AG09319 (cell line): ENCODE results near the gene MRGPRG.
"Not testable (repeated sequence)": the region's sequence is repeated elsewhere in the genome, so short reads cannot be mapped to it uniquely, and the experiment has no call there.

Source experiments
- DNase-seq: peaks from one replicate; pipeline ENCODE4 v3.0.0-alpha.2; 2010; ENCODE audit warnings: low read depth; ENCODE audit errors: extremely low read depth
- TF ChIP-seq, protein P1 (sequence below): IDR thresholded peaks from 2 replicates; pipeline ENCODE4 v1.5.1; 2011; ENCODE audit warnings: low read depth, mild to moderate bottlenecking, inconsistent platforms, low read length, moderate library complexity

The MRGPRG gene

DNA sequence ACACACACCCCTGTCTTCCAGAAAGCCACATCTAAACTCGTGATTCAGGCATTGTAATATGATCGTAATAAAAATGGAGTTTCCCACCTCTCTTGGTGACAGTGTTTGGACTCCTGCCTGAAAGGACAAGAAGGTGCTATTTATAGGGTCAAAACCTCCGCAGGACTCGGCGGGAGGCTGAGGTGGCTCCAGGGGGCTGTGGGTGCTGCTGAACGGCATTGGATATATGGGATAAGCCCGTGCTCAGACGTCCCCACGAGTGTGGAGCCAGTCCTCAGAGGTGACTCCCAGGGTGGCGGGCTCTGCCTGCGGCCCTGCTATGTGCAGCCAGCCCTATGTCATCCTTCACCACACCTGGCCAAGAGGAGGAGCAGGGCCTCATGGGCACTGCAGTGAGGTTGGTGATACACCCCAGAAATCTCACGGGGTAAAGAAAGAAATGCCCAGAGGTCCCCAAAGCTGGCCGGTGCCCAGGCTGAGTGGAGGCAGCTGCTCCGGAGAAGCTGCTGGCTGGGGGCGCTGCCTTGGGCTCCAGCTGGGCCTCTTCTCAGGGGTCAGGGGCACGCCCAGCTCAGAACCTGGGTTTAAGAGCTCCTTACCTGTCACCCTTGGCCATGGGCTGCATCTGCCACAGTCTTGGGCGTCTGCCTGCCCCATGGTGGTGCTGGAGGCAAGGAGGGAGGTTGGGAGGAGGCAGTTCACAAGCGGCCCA is 48.4 kb downstream of the MRGPRG start:
- TF ChIP-seq, protein P1, sequence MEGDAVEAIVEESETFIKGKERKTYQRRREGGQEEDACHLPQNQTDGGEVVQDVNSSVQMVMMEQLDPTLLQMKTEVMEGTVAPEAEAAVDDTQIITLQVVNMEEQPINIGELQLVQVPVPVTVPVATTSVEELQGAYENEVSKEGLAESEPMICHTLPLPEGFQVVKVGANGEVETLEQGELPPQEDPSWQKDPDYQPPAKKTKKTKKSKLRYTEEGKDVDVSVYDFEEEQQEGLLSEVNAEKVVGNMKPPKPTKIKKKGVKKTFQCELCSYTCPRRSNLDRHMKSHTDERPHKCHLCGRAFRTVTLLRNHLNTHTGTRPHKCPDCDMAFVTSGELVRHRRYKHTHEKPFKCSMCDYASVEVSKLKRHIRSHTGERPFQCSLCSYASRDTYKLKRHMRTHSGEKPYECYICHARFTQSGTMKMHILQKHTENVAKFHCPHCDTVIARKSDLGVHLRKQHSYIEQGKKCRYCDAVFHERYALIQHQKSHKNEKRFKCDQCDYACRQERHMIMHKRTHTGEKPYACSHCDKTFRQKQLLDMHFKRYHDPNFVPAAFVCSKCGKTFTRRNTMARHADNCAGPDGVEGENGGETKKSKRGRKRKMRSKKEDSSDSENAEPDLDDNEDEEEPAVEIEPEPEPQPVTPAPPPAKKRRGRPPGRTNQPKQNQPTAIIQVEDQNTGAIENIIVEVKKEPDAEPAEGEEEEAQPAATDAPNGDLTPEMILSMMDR = no peak
- no peak for DNase-seq

GRCh38 chr11:3169255-3170043 is 49.2 kb downstream of the MRGPRG start:
- TF ChIP-seq, protein P1 = peak; percentile 18
- DNase-seq = no peak

GRCh38 chr11:3168742-3169254 is 49.8 kb downstream of the MRGPRG start:
- not testable (repeated sequence) for DNase-seq
